DMS79 (cell line): ENCODE data around the gene UTP4.

ENCODE experiments used
- DNase-seq: peaks from one replicate; lab custom pipeline; 2025; lab: John Stamatoyannopoulos, UW

UTP4 gene

DNA sequence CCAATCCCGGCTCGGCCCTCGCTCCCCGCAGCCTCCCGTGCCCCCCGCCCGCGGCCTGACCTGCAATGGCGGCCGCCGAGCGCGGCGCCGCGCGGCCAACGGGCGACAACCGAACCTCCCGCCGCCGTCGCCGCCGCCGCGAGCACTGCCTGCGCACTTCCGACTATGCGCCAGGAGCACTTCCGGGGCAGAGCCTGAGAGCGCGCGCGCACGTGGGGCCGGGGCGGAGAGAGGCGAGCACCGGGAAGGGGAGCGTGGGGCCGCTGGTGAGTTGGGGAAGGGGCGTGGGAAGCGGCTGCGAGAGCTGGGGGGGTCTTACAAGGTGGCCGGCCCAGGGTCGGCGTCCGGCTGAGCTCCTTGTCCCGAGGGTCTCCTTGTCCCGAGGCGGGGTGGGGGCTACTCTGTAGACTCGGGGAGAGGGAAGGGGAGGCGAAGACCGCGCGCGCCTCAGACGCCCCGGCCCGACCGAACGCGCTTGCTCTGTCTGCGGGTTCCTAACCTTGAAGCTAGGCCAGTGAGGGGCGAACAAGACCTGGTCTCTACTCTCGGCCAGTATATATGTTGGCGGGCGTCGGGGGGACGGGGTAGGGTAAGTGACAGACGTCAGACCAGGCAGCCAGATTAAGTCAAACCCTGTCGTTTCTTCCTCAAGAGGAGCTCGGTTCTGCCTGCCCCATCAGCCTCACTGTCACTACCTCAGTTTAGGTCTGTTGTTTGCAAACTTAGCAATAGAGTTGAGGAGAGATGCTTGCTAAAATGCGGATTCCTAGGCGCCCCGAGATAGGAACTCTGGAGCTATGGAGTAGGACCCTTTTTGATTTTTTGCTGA is at the start of gene UTP4, which contains the start of gene CHTF8:
Gene UTP4, plus strand, starts transcription at position 226 of the 829 bp plus-strand sequence. CDS start 811 bp downstream, outside the sequence.
Gene CHTF8, minus strand, starts transcription at position 165 of the 829 bp plus-strand sequence. CDS start 11,130 bp downstream, outside the sequence.
- DNase-seq, result peak; percentile 16

GRCh38 chr16:69083306-69083941 is 49.0 kb upstream of the UTP4 start:
- no peak for DNase-seq

- no peak for DNase-seq
These were observed 48.2 kb upstream of the UTP4 start for GRCh38 chr16:69084289-69084688.

DNA sequence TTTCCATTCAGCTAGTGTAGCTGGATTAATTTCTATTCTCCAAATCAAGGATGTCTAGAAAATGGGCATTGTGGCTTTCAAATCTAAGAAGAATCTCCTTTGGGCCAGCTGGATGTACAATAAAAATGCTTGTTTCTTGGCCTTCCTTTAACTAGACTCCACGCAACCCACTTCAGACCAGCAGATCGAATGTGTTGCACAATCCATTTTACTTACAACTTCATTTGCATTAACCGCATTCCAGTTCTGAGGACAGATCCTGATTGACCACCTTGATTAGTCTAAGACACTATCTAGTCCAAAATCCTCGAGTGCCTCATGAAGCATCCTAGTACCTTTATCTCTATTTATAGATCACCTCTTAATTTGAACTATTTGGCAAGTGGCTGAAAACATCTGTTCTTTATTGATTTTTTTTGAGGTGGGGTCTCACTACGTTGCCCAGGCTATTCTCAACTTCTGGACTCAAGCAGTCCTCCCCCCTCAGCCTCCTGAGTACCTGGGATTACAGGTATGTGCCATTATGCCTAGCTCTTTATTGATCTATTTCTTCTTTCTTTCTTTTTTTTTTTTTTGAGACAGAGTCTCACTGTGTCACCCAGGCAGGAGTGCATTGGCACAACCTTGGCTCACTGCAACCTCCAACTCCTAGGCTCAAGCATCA is 47.3 kb upstream of the UTP4 start:
- no peak for DNase-seq

DNA sequence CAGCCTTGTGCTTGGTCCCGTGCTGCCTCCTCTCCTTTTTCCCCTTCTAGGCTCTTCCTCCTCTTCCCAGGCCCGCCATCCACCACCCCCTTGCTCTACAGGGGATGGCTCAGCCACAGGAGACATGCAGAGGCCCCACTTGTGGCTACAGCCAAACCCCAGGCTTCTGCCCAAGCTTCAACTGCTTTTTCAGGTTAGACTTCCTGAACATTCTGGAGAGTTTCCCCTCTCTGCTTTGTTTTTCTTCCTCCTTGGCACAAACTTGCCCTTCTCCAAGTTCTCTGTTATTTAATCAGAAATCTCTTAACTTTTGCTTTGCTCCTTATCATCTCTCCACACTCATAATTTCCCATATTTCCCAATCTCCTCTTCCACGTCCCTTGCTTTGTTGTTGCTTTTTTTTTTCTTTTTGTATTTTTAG is 45.3 kb upstream of the UTP4 start:
- DNase-seq, result no peak

- no peak for DNase-seq
These were observed 43.8 kb upstream of the UTP4 start for GRCh38 chr16:69088684-69089083.

GRCh38 chr16:69089091-69089910 is 43.1 kb upstream of the UTP4 start:
- peak; percentile 61 for DNase-seq

- peak; percentile 39 for DNase-seq
These were observed 38.5 kb upstream of the UTP4 start for GRCh38 chr16:69093974-69094373.

GRCh38 chr16:69094501-69094900 is 37.9 kb upstream of the UTP4 start:
- no peak for DNase-seq

DNA sequence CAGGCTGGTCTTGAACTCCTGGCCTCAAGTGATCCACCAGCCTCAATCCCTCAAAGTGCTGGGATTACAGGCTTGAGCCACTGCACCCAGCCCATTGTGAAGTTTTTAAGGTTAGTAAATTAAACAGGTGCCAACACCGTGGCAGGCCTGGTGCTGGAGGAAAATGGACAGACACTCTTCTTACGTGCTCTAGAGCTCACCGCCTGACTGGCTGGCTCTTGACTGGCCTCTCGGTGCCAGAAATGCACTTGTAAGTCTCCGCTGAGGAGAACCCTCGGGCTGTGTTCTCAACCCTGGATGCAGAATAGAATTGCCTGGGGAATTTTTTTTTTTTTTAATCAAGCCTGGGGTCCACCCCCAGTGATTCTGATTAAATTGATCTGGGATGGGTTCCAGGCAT is 37.3 kb upstream of the UTP4 start:
- peak; percentile 70 for DNase-seq

- DNase-seq, result peak; percentile 83
These were observed 32.3 kb upstream of the UTP4 start for GRCh38 chr16:69100071-69100691.

- no peak for DNase-seq
These were observed 26.7 kb upstream of the UTP4 start, which contains the start of gene HAS3 for GRCh38 chr16:69105501-69106361. TSS of gene HAS3 (plus strand) at chr16:69105653. CDS start at chr16:69109396, 3,743 bp downstream.

- no peak for DNase-seq
These were observed 25.7 kb upstream of the UTP4 start for GRCh38 chr16:69106491-69107315.

DNA sequence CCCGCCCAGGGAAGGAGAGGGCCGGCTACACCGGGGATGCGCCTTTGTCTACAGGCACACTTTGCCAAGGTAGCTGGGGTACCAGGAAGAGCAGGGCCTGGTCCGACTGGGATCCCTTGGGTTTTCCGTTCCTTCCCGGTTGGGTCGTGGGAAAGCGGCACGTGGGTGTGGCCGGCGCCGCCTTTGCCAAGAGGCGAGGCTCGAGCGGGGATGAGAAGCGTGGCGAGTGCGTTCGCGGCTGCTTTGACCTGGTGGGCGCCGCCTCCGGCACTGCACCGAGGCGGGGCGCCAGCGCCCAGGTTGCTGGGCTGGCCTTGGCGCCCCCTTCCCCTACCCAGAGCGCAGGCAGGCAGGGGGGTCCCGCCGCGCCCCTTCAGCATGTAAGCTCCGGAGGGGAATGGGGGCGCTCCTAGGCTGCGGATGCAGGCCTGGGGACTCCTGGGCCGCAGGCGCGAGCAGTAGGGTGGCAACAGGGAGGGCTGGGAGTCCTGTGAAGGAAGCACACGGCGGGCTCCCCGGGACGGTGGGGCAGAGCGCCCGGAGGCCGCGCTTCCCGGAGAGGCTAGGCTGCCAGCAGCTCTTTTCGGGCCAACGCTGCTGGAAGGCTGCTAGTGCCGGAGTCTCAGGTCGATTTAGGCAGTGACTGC is 25.0 kb upstream of the UTP4 start:
- no peak for DNase-seq

DNA sequence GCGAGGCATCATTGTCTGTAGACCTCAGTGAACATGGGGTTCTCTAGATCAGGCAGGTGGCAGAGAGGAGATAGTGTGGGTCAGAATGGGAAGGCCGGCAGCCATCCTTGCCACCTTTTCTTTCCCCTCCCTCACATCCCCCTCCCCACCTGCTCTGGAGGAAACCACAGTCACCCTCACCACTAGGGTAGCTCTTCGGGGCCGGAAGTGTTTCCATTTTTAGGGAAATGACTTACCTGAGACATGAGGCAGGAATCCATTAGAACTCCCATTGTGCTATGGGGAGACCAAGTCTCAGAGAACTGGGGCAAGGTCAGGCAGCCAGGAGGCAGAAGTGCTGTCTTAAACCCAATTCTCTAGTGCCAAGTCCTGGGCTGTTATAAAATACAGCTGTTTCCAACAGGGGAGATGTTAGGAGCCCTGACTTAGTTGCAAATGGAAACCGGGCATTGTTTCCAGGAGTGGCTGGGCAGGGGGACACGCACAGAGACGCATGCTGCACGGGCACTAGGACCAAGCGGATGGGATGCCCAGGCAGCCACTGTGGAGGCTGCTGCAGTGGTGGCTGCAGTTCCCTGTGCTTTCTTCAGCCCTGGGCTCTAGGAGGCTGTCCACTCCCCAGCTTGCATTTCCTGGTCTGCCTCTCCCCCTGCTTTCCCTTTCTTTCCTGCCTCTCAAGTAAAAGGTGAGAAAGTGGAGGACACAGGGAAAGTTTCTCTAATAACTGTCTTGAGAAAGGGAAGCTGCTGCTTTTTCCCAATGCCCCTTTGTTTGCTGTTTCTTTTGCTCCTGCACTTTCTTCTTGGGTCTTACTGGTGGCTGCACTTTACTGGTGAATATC is 24.2 kb upstream of the UTP4 start:
- no peak for DNase-seq

GRCh38 chr16:69108905-69109252 is 23.6 kb upstream of the UTP4 start:
- DNase-seq, result no peak

- DNase-seq, result no peak
These were observed 22.8 kb upstream of the UTP4 start for GRCh38 chr16:69109486-69110270.
